ENCODE measurements around the gene CCIN.

CCIN gene

GRCh38 chr9:36169166-36169565 is at the start of gene CCIN:
Gene CCIN, plus strand, starts transcription at chr9:36169388. Its CDS starts 115 bp downstream, at chr9:36169503.
- H3K9me3 ChIP-seq (ENCODE audit: control insufficient read depth in 5 of 5, low read length in 5 of 5), result no peaks in the 10 kb centered on the region
- peaks cover 0 to 19% (median 6%) of the 10 kb centered on the region in 5 donors for H3K4me1 ChIP-seq (ENCODE audit: control insufficient read depth in 5 of 5, insufficient read depth in 5 of 5, low read length in 5 of 5)
- H3K36me3 ChIP-seq (ENCODE audit: control insufficient read depth in 5 of 5, insufficient read depth in 5 of 5, low read length in 5 of 5), result no peaks in the 10 kb centered on the region
- H3K27me3 ChIP-seq (ENCODE audit: control insufficient read depth in 5 of 5, insufficient read depth in 4 of 5, low read length in 5 of 5), result no peaks in the 10 kb centered on the region
- no peak within 1 kb of the TSS for H3K9ac ChIP-seq (ENCODE audit: low read length in 5 of 5)
- no peak within 1 kb of the TSS for H3K27ac ChIP-seq (ENCODE audit: low read depth, low read length)
- H3K4me3 ChIP-seq (ENCODE audit: low read depth in 1 of 5, low read length in 5 of 5), result no peak within 1 kb of the TSS

GRCh38 chr9:36119476-36119875 is 49.7 kb upstream of the CCIN start:
- Histone ChIP-seq H3K4me3 (ENCODE audit: low read depth in 1 of 5, low read length in 5 of 5) (no peak overlapping the region), H3K9ac (ENCODE audit: low read length in 5 of 5) (no peak overlapping the region), H3K27me3 (ENCODE audit: control insufficient read depth in 5 of 5, insufficient read depth in 4 of 5, low read length in 5 of 5) (no peaks in the 10 kb centered on the region), H3K9me3 (ENCODE audit: control insufficient read depth in 5 of 5, low read length in 5 of 5) (no peaks in the 10 kb centered on the region), H3K27ac (ENCODE audit: low read depth, low read length) (no peak overlapping the region), H3K4me1 (ENCODE audit: control insufficient read depth in 5 of 5, insufficient read depth in 5 of 5, low read length in 5 of 5) (no peaks in the 10 kb centered on the region), H3K36me3 (ENCODE audit: control insufficient read depth in 5 of 5, insufficient read depth in 5 of 5, low read length in 5 of 5) (peaks cover 0 to 37% (median 26%) of the 10 kb centered on the region in 5 donors)

- no peak overlapping the region for H3K9ac ChIP-seq (ENCODE audit: low read length in 5 of 5)
- no peaks in the 10 kb centered on the region for H3K9me3 ChIP-seq (ENCODE audit: control insufficient read depth in 5 of 5, low read length in 5 of 5)
- H3K27ac ChIP-seq (ENCODE audit: low read depth, low read length), result no peak overlapping the region
- no peaks in the 10 kb centered on the region for H3K27me3 ChIP-seq (ENCODE audit: control insufficient read depth in 5 of 5, insufficient read depth in 4 of 5, low read length in 5 of 5)
- H3K4me3 ChIP-seq (ENCODE audit: low read depth in 1 of 5, low read length in 5 of 5), result no peak overlapping the region
- no peaks in the 10 kb centered on the region for H3K4me1 ChIP-seq (ENCODE audit: control insufficient read depth in 5 of 5, insufficient read depth in 5 of 5, low read length in 5 of 5)
- peaks cover 0 to 40% (median 30%) of the 10 kb centered on the region in 5 donors for H3K36me3 ChIP-seq (ENCODE audit: control insufficient read depth in 5 of 5, insufficient read depth in 5 of 5, low read length in 5 of 5)
Measured at GRCh38 chr9:36120705-36121104, 48.5 kb upstream of the CCIN start.

GRCh38 chr9:36121971-36122370 is 47.2 kb upstream of the CCIN start:
- Histone ChIP-seq H3K4me1 (ENCODE audit: control insufficient read depth in 5 of 5, insufficient read depth in 5 of 5, low read length in 5 of 5) (no peaks in the 10 kb centered on the region), H3K9me3 (ENCODE audit: control insufficient read depth in 5 of 5, low read length in 5 of 5) (no peaks in the 10 kb centered on the region), H3K36me3 (ENCODE audit: control insufficient read depth in 5 of 5, insufficient read depth in 5 of 5, low read length in 5 of 5) (peaks cover 0 to 36% (median 24%) of the 10 kb centered on the region in 5 donors), H3K27me3 (ENCODE audit: control insufficient read depth in 5 of 5, insufficient read depth in 4 of 5, low read length in 5 of 5) (no peaks in the 10 kb centered on the region), H3K9ac (ENCODE audit: low read length in 5 of 5) (no peak overlapping the region), H3K4me3 (ENCODE audit: low read depth in 1 of 5, low read length in 5 of 5) (no peak overlapping the region), H3K27ac (ENCODE audit: low read depth, low read length) (no peak overlapping the region)

- no peaks in the 10 kb centered on the region for H3K9me3 ChIP-seq (ENCODE audit: control insufficient read depth in 5 of 5, low read length in 5 of 5)
- H3K27ac ChIP-seq (ENCODE audit: low read depth, low read length), result no peak overlapping the region
- H3K36me3 ChIP-seq (ENCODE audit: control insufficient read depth in 5 of 5, insufficient read depth in 5 of 5, low read length in 5 of 5), result peaks cover 0 to 28% (median 22%) of the 10 kb centered on the region in 5 donors
Measured at GRCh38 chr9:36123515-36123914, 45.7 kb upstream of the CCIN start.

GRCh38 chr9:36125062-36125855 is 43.9 kb upstream of the CCIN start:
- Histone ChIP-seq H3K27ac (ENCODE audit: low read depth, low read length) (no peak overlapping the region), H3K9me3 (ENCODE audit: control insufficient read depth in 5 of 5, low read length in 5 of 5) (no peaks in the 10 kb centered on the region), H3K9ac (ENCODE audit: low read length in 5 of 5) (no peak overlapping the region), H3K36me3 (ENCODE audit: control insufficient read depth in 5 of 5, insufficient read depth in 5 of 5, low read length in 5 of 5) (peaks cover 0 to 23% (median 17%) of the 10 kb centered on the region in 5 donors), H3K27me3 (ENCODE audit: control insufficient read depth in 5 of 5, insufficient read depth in 4 of 5, low read length in 5 of 5) (no peaks in the 10 kb centered on the region), H3K4me3 (ENCODE audit: low read depth in 1 of 5, low read length in 5 of 5) (no peak overlapping the region), H3K4me1 (ENCODE audit: control insufficient read depth in 5 of 5, insufficient read depth in 5 of 5, low read length in 5 of 5) (peaks cover 2 to 15% (median 11%) of the 10 kb centered on the region in 5 donors)

More at GRCh38 chr9:36123515-36123914, 45.7 kb upstream of the CCIN start:
- H3K4me3 ChIP-seq (ENCODE audit: low read depth in 1 of 5, low read length in 5 of 5), result no peak overlapping the region
- no peak overlapping the region for H3K9ac ChIP-seq (ENCODE audit: low read length in 5 of 5)
- peaks cover 2 to 11% (median 10%) of the 10 kb centered on the region in 5 donors for H3K4me1 ChIP-seq (ENCODE audit: control insufficient read depth in 5 of 5, insufficient read depth in 5 of 5, low read length in 5 of 5)
- H3K27me3 ChIP-seq (ENCODE audit: control insufficient read depth in 5 of 5, insufficient read depth in 4 of 5, low read length in 5 of 5), result no peaks in the 10 kb centered on the region

GRCh38 chr9:36126016-36126730 is 43.0 kb upstream of the CCIN start:
- no peak overlapping the region for H3K27ac ChIP-seq (ENCODE audit: low read depth, low read length)
- peaks cover 0 to 21% (median 17%) of the 10 kb centered on the region in 5 donors for H3K36me3 ChIP-seq (ENCODE audit: control insufficient read depth in 5 of 5, insufficient read depth in 5 of 5, low read length in 5 of 5)
- no peaks in the 10 kb centered on the region for H3K27me3 ChIP-seq (ENCODE audit: control insufficient read depth in 5 of 5, insufficient read depth in 4 of 5, low read length in 5 of 5)
- no peak overlapping the region for H3K4me3 ChIP-seq (ENCODE audit: low read depth in 1 of 5, low read length in 5 of 5)
- H3K9me3 ChIP-seq (ENCODE audit: control insufficient read depth in 5 of 5, low read length in 5 of 5), result no peaks in the 10 kb centered on the region
- H3K9ac ChIP-seq (ENCODE audit: low read length in 5 of 5), result no peak overlapping the region
- H3K4me1 ChIP-seq (ENCODE audit: control insufficient read depth in 5 of 5, insufficient read depth in 5 of 5, low read length in 5 of 5), result peaks cover 2 to 15% (median 11%) of the 10 kb centered on the region in 5 donors

- H3K27me3 ChIP-seq (ENCODE audit: control insufficient read depth in 5 of 5, insufficient read depth in 4 of 5, low read length in 5 of 5), result no peaks in the 10 kb centered on the region
- peak overlapping the region in 1 of 5 donors; percentile 13 for H3K9ac ChIP-seq (ENCODE audit: low read length in 5 of 5)
- H3K4me1 ChIP-seq (ENCODE audit: control insufficient read depth in 5 of 5, insufficient read depth in 5 of 5, low read length in 5 of 5), result peaks cover 2 to 16% (median 14%) of the 10 kb centered on the region in 5 donors
- no peaks in the 10 kb centered on the region for H3K9me3 ChIP-seq (ENCODE audit: control insufficient read depth in 5 of 5, low read length in 5 of 5)
- no peak overlapping the region for H3K4me3 ChIP-seq (ENCODE audit: low read depth in 1 of 5, low read length in 5 of 5)
- H3K36me3 ChIP-seq (ENCODE audit: control insufficient read depth in 5 of 5, insufficient read depth in 5 of 5, low read length in 5 of 5), result peaks cover 0 to 9% (median 7%) of the 10 kb centered on the region in 5 donors
- no peak overlapping the region for H3K27ac ChIP-seq (ENCODE audit: low read depth, low read length)
Measured at GRCh38 chr9:36127652-36128244, 41.4 kb upstream of the CCIN start.

GRCh38 chr9:36128349-36128748 is 40.8 kb upstream of the CCIN start:
- no peaks in the 10 kb centered on the region for H3K9me3 ChIP-seq (ENCODE audit: control insufficient read depth in 5 of 5, low read length in 5 of 5)
- peaks cover 2 to 16% (median 14%) of the 10 kb centered on the region in 5 donors for H3K4me1 ChIP-seq (ENCODE audit: control insufficient read depth in 5 of 5, insufficient read depth in 5 of 5, low read length in 5 of 5)
- H3K27me3 ChIP-seq (ENCODE audit: control insufficient read depth in 5 of 5, insufficient read depth in 4 of 5, low read length in 5 of 5), result no peaks in the 10 kb centered on the region
- no peak overlapping the region for H3K27ac ChIP-seq (ENCODE audit: low read depth, low read length)
- no peak overlapping the region for H3K4me3 ChIP-seq (ENCODE audit: low read depth in 1 of 5, low read length in 5 of 5)
- peak overlapping the region in 1 of 5 donors; percentile 13 for H3K9ac ChIP-seq (ENCODE audit: low read length in 5 of 5)
- peaks cover 0 to 4% (median 2%) of the 10 kb centered on the region in 5 donors for H3K36me3 ChIP-seq (ENCODE audit: control insufficient read depth in 5 of 5, insufficient read depth in 5 of 5, low read length in 5 of 5)

Data from subcutaneous abdominal adipose tissue (tissue), 5 donors.